Ovary (tissue), 9 donors: ENCODE measurements around the gene NUDT4. TPM values are rescaled to one million over a fixed set of nuclear protein-coding genes. Genes with fewer than 3 reads are reported as not detected.
"Not testable (repeated sequence)": the region's sequence is repeated elsewhere in the genome, so short reads cannot be mapped to it uniquely, and the experiment has no call there.

Experiments
- DNase-seq, 5 donors: peaks; one replicate each; pipeline ENCODE4 v3.0.0-alpha.2; 2019 to 2020
- H3K27ac ChIP-seq, 2 donors: fragments of 200-600 bp; one replicate each; pipeline versions ENCODE4 v1.5.1 to v1.8.0; 2019 to 2022
- H3K27me3 ChIP-seq: fragments of 200-600 bp; one replicate; pipeline ENCODE4 v1.8.0; 2022
- H3K36me3 ChIP-seq: fragments of 200-600 bp; sonication (generic); one replicate; pipeline ENCODE4 v1.5.1; 2019
- H3K4me1 ChIP-seq: one replicate; pipeline ENCODE4 v1.8.1; 2013; ENCODE audit warnings: mild to moderate bottlenecking, moderate library complexity; ENCODE audit not compliant: insufficient read depth
- H3K4me3 ChIP-seq: fragments of 200-600 bp; sonication (generic); one replicate; pipeline ENCODE4 v1.5.1; 2017
- H3K9me3 ChIP-seq, 2 donors: fragments of 200-600 bp in 1 of 2; sonication (generic) in 1 of 2; one replicate each; pipeline versions ENCODE4 v1.5.1 to v1.8.1; 2013 to 2019; ENCODE audit warnings: mild to moderate bottlenecking in 1 of 2, moderate library complexity in 1 of 2
- EP300 ChIP-seq: sonication (generic); formaldehyde crosslinking; IDR thresholded peaks from one replicate; pipeline ENCODE4 v1.6.1; 2017; ENCODE audit warnings: antibody characterized with exemption
- POLR2A ChIP-seq: fragments of 450-650 bp; IDR thresholded peaks from one replicate; pipeline ENCODE4 v1.6.1; 2017; ENCODE audit warnings: antibody characterized with exemption, mild to moderate bottlenecking, moderate library complexity
- WGBS, 3 donors: extraction: QIAGEN DNeasy Blood & Tissue Kit in 1 of 3; methylation state at CpG; one replicate each; pipeline versions ENCODE4 v1.1.5 to v1.1.7; 2013 to 2017; 5-methylcytosine and 5-hydroxymethylcytosine counted together
- intact Hi-C, 4 donors: fragments of 100-400 bp; cut with DNase I; formaldehyde crosslinking; loops; one replicate each; pipeline versions ENCODE4 v1.11.0 to v1.15.1; 2022 to 2023
- polyA plus RNA-seq, 2 donors: library from polyadenylated mRNA; stranded (reverse); fragments of 200-250 nt in 1 of 2; fragments of 350-450 nt in 1 of 2; fragmentation: Illumina TruSeq in 1 of 2; extraction: RNeasy Lipid Tissue Mini Kit (QIAGEN cat#74804) in 1 of 2; gene quantifications; one replicate each; pipeline ENCODE4 v1.2.3, GENCODE V29; 2013 to 2014
- total RNA-seq, 7 donors: library from RNA; depleted of rRNA in 2 of 7; stranded (reverse); fragments of >200 nt in 2 of 7; fragmentation: NEBNext Ultra II Directional in 3 of 7; extraction: Animal tissue kit (Norgen Biotek cat#: 25700) in 3 of 7; gene quantifications; one replicate each; pipeline versions ENCODE4 v1.1.0 to v1.2.4, GENCODE V29; 2016 to 2023
- TF ChIP-seq, protein P1 (sequence below), 3 donors: fragments of 450-650 bp in 2 of 3; fragments of 200-600 bp in 1 of 3; IDR thresholded peaks; one replicate each; pipeline versions ENCODE4 v1.5.1 to v1.8.0; 2016 to 2022; ENCODE audit warnings: antibody characterized with exemption in 3 of 3, mild to moderate bottlenecking in 1 of 3
- donor health status: DM: no; HTN: no; CAD: no; lungs with moderate emphysema.
- donor health status: DM: no; HTN: no; CAD: no.
- donor health status: Bipolar disorder and iron deficiency.
- donor health status: DM: yes; HTN: yes; CAD: no.
- donor health status: DM: no; HTN: no; CAD: no.
- donor health status: DM: yes; HTN: yes; CAD: no.

NUDT4 gene
- total and polyA plus RNA-seq, 9 donors: 102 to 185 (median 141) TPM

- no peak for DNase-seq
- Histone ChIP-seq H3K4me1 (peaks cover 2% of the 10 kb centered on the region), H3K27me3 (no peaks in the 10 kb centered on the region), H3K9me3 (no peaks in the 10 kb centered on the region), H3K27ac (no peak overlapping the region), H3K36me3 (no peaks in the 10 kb centered on the region), H3K4me3 (no peak overlapping the region)
- no peak for TF ChIP-seq EP300
- TF ChIP-seq, protein P1, sequence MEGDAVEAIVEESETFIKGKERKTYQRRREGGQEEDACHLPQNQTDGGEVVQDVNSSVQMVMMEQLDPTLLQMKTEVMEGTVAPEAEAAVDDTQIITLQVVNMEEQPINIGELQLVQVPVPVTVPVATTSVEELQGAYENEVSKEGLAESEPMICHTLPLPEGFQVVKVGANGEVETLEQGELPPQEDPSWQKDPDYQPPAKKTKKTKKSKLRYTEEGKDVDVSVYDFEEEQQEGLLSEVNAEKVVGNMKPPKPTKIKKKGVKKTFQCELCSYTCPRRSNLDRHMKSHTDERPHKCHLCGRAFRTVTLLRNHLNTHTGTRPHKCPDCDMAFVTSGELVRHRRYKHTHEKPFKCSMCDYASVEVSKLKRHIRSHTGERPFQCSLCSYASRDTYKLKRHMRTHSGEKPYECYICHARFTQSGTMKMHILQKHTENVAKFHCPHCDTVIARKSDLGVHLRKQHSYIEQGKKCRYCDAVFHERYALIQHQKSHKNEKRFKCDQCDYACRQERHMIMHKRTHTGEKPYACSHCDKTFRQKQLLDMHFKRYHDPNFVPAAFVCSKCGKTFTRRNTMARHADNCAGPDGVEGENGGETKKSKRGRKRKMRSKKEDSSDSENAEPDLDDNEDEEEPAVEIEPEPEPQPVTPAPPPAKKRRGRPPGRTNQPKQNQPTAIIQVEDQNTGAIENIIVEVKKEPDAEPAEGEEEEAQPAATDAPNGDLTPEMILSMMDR (IDR thresholded peaks at IDR 0.05): no peak
- no peak for TF ChIP-seq POLR2A
- intact Hi-C loops: no loop called here
- WGBS, 3 donors: 87% methylated on average over 6 of the region's 6 CpGs
These were observed 27.5 kb downstream of the NUDT4 start for GRCh38 chr12:93404961-93405849.

- TF ChIP-seq EP300: no peak
- no peak for TF ChIP-seq POLR2A
- TF ChIP-seq, protein P1 (IDR thresholded peaks at IDR 0.05): no peak
- Histone ChIP-seq H3K4me1 (peaks cover 4% of the 10 kb centered on the region), H3K4me3 (no peak overlapping the region), H3K27ac (no peak overlapping the region), H3K27me3 (no peaks in the 10 kb centered on the region), H3K9me3 (no peaks in the 10 kb centered on the region), H3K36me3 (no peaks in the 10 kb centered on the region)
- DNase-seq: no peak
- intact Hi-C loops: no loop called here
- 83 to 93% (median 84%) methylated on average over 6 of the region's 6 CpGs for WGBS, 3 donors
These were observed 29.6 kb downstream of the NUDT4 start for GRCh38 chr12:93407054-93407962.

- no peaks in the 10 kb centered on the region for H3K27me3 ChIP-seq
- 79 to 90% (median 88%) methylated on average over 2 of the region's 2 CpGs for WGBS, 3 donors
These were observed 30.2 kb downstream of the NUDT4 start for GRCh38 chr12:93407963-93408283.

GRCh38 chr12:93408813-93409212, 31.1 kb downstream of the NUDT4 start:
- no peaks in the 10 kb centered on the region for H3K27me3 ChIP-seq
- intact Hi-C loops: no loop called here
- DNase-seq: no peak

More at GRCh38 chr12:93407963-93408283, 30.2 kb downstream of the NUDT4 start:
- H3K36me3 ChIP-seq: no peaks in the 10 kb centered on the region
- TF ChIP-seq, protein P1 (IDR thresholded peaks at IDR 0.05): no peak
- no peak for TF ChIP-seq EP300
- no peak for TF ChIP-seq POLR2A
- no peaks in the 10 kb centered on the region for H3K9me3 ChIP-seq
- peaks cover 4% of the 10 kb centered on the region for H3K4me1 ChIP-seq
- H3K27ac ChIP-seq: no peak overlapping the region
- H3K4me3 ChIP-seq: no peak overlapping the region
- intact Hi-C loops: no loop called here
- DNase-seq: no peak

GRCh38 chr12:93409343-93410187, 31.8 kb downstream of the NUDT4 start:
- H3K27ac ChIP-seq, H3K4me3 ChIP-seq, H3K27me3 ChIP-seq, DNase-seq, H3K9me3 ChIP-seq, H3K4me1 ChIP-seq, H3K36me3 ChIP-seq: not testable (repeated sequence)
- intact Hi-C loops: loop anchor here in 1 of 4 donors (10.0 kb wide), 1 partner anchor 425 kb away; no protein-coding TSS in a partner anchor
- WGBS, 3 donors: 68 to 75% (median 74%) methylated on average over 4 of the region's 4 CpGs

More at GRCh38 chr12:93408813-93409212, 31.1 kb downstream of the NUDT4 start:
- Histone ChIP-seq H3K4me1 (peaks cover 4% of the 10 kb centered on the region), H3K27ac (no peak overlapping the region), H3K4me3 (no peak overlapping the region), H3K36me3 (no peaks in the 10 kb centered on the region), H3K9me3 (no peaks in the 10 kb centered on the region)
- TF ChIP-seq, protein P1 (IDR thresholded peaks at IDR 0.05): no peak
- TF ChIP-seq POLR2A: no peak
- TF ChIP-seq EP300: no peak

DNA sequence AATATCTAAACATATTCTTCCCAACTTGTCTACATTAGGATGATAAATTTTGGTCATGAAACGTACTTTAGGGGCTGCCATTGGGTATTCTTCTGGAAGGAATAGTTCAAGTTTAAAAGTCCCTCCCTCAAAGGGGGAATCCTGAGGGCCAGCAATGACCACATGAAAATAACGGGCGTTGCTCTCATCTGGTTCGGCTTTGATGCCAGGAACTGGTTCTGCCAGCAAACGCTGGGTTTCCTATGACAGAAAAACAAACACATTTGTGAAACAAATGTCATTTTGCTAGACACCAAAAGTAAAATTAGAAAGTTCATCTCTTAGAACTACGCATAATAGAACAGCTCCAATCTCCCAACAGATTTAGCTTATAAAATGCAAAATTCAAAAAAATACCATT, 33.3 kb downstream of the NUDT4 start:
- 41 to 62% (median 49%) methylated on average over 6 of the region's 6 CpGs for WGBS, 3 donors
- H3K4me1 ChIP-seq, H3K27me3 ChIP-seq, H3K36me3 ChIP-seq, H3K9me3 ChIP-seq, H3K4me3 ChIP-seq, DNase-seq, H3K27ac ChIP-seq: not testable (repeated sequence)
- intact Hi-C loops: loop anchor here in 1 of 4 donors (10.0 kb wide), 1 partner anchor 426 kb away; no protein-coding TSS in a partner anchor
